ENCODE data around the gene TRIM10. TPM values are rescaled to one million over a fixed set of nuclear protein-coding genes. Genes with fewer than 3 reads are reported as not detected.

TRIM10 gene
- total and polyA plus RNA-seq, 2 experiments from 2014 or later = 0.31 TPM; not detected in 1

DNA sequence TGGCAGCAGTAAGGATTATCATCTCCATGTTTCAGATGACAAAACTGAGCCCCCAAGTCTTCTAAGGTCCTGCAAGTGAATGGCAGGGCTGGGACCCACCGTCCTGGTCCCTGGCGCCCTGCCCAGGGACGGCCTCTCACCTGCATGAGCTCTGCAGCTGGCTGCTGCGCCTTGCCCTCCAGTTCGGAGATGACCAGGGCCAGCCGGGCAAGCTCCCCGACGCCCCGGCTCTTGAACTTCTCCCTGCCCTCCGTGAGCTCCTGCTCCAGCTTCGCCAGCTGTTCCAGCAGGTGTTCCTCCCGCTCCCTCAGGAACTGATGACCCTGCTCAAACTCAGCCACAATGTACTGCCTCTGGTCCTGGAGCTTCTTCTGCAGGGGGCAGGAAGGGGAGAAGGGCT lies 35.4 kb upstream of the TRIM10 start (continued):
- TF ChIP-seq, protein P1, sequence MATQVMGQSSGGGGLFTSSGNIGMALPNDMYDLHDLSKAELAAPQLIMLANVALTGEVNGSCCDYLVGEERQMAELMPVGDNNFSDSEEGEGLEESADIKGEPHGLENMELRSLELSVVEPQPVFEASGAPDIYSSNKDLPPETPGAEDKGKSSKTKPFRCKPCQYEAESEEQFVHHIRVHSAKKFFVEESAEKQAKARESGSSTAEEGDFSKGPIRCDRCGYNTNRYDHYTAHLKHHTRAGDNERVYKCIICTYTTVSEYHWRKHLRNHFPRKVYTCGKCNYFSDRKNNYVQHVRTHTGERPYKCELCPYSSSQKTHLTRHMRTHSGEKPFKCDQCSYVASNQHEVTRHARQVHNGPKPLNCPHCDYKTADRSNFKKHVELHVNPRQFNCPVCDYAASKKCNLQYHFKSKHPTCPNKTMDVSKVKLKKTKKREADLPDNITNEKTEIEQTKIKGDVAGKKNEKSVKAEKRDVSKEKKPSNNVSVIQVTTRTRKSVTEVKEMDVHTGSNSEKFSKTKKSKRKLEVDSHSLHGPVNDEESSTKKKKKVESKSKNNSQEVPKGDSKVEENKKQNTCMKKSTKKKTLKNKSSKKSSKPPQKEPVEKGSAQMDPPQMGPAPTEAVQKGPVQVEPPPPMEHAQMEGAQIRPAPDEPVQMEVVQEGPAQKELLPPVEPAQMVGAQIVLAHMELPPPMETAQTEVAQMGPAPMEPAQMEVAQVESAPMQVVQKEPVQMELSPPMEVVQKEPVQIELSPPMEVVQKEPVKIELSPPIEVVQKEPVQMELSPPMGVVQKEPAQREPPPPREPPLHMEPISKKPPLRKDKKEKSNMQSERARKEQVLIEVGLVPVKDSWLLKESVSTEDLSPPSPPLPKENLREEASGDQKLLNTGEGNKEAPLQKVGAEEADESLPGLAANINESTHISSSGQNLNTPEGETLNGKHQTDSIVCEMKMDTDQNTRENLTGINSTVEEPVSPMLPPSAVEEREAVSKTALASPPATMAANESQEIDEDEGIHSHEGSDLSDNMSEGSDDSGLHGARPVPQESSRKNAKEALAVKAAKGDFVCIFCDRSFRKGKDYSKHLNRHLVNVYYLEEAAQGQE (IDR thresholded peaks at IDR 0.05; ENCODE audit: unreplicated experiment) = no peak

DNA sequence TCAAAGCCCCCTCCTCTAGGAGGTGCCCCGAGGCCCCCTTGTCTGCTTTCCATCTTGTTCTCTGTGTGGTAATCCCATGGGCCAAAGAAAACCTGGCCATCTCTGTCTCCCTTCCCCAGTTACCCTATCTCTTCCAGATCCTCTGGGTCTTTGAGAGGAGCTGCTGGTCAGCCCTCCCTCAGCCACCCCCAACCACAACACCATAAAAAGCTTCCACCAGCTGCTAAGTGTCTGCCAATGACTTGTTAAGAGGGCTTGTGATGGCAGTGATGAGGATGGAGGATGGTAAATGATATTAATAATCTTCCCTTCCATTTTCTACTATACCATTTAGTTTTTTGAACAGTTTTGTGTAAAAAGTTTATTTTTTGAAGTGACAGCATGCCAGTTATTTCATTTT lies 34.9 kb upstream of the TRIM10 start:
- H3K4me1 ChIP-seq (ENCODE audit: insufficient read depth) = peaks cover 2% of the 10 kb centered on the region; the same call in 1 of the 2 replicates
- no peak overlapping the region for H2AFZ ChIP-seq
- H4K20me1 ChIP-seq (replicated peaks; ENCODE audit: insufficient read depth) = peaks cover 18% of the 10 kb centered on the region
- Mint-ChIP-seq H3K4me3 (no peak overlapping the region), H3K4me1 (peaks cover 4% of the 10 kb centered on the region; the same call in 1 of the 3 replicates), H3K27me3 (ENCODE audit: insufficient read depth, low read depth, poor library complexity) (peaks cover 9% of the 10 kb centered on the region), H3K36me3 (ENCODE audit: low read depth) (peaks cover 41% of the 10 kb centered on the region), H3K27ac (no peak overlapping the region), H3K9me3 (no peaks in the 10 kb centered on the region)
- no peak overlapping the region for H3K27ac ChIP-seq (ENCODE audit: low read depth)
- peaks cover 12% of the 10 kb centered on the region for H3K36me3 ChIP-seq (ENCODE audit: insufficient read depth)
- H3K9me2 ChIP-seq (ENCODE audit: insufficient read depth) = no peaks in the 10 kb centered on the region
- H3K4me3 ChIP-seq = no peak overlapping the region
- no peak for ATAC-seq
- H3K27me3 ChIP-seq (ENCODE audit: insufficient read depth) = no peaks in the 10 kb centered on the region
- peaks cover 13% of the 10 kb centered on the region for H3K79me2 ChIP-seq (replicated peaks; ENCODE audit: insufficient read depth)
- no peak overlapping the region for H3K4me2 ChIP-seq
- no peaks in the 10 kb centered on the region for H3F3A ChIP-seq (replicated peaks; ENCODE audit: low read depth)
- no peak for DNase-seq (ENCODE audit: low spot score)
- TF ChIP-seq ZNF114 (CRISPR knock-in tag; IDR thresholded peaks at IDR 0.05) (no peak), POLR2AphosphoS5 (IDR thresholded peaks at IDR 0.05; ENCODE audit: low read depth) (no peak), CREB1 (CRISPR knock-in tag; IDR thresholded peaks at IDR 0.05; ENCODE audit: low read depth) (no peak), EZH2 (IDR thresholded peaks at IDR 0.05; ENCODE audit: low read depth, unreplicated experiment) (no peak), ZNF331 (CRISPR knock-in tag; IDR thresholded peaks at IDR 0.05; ENCODE audit: low read depth) (no peak), NANOG (IDR thresholded peaks at IDR 0.05; ENCODE audit: borderline replicate concordance) (no peak)
- TF ChIP-seq, protein P1 (IDR thresholded peaks at IDR 0.05; ENCODE audit: unreplicated experiment) = no peak
- TF ChIP-seq, protein P2, sequence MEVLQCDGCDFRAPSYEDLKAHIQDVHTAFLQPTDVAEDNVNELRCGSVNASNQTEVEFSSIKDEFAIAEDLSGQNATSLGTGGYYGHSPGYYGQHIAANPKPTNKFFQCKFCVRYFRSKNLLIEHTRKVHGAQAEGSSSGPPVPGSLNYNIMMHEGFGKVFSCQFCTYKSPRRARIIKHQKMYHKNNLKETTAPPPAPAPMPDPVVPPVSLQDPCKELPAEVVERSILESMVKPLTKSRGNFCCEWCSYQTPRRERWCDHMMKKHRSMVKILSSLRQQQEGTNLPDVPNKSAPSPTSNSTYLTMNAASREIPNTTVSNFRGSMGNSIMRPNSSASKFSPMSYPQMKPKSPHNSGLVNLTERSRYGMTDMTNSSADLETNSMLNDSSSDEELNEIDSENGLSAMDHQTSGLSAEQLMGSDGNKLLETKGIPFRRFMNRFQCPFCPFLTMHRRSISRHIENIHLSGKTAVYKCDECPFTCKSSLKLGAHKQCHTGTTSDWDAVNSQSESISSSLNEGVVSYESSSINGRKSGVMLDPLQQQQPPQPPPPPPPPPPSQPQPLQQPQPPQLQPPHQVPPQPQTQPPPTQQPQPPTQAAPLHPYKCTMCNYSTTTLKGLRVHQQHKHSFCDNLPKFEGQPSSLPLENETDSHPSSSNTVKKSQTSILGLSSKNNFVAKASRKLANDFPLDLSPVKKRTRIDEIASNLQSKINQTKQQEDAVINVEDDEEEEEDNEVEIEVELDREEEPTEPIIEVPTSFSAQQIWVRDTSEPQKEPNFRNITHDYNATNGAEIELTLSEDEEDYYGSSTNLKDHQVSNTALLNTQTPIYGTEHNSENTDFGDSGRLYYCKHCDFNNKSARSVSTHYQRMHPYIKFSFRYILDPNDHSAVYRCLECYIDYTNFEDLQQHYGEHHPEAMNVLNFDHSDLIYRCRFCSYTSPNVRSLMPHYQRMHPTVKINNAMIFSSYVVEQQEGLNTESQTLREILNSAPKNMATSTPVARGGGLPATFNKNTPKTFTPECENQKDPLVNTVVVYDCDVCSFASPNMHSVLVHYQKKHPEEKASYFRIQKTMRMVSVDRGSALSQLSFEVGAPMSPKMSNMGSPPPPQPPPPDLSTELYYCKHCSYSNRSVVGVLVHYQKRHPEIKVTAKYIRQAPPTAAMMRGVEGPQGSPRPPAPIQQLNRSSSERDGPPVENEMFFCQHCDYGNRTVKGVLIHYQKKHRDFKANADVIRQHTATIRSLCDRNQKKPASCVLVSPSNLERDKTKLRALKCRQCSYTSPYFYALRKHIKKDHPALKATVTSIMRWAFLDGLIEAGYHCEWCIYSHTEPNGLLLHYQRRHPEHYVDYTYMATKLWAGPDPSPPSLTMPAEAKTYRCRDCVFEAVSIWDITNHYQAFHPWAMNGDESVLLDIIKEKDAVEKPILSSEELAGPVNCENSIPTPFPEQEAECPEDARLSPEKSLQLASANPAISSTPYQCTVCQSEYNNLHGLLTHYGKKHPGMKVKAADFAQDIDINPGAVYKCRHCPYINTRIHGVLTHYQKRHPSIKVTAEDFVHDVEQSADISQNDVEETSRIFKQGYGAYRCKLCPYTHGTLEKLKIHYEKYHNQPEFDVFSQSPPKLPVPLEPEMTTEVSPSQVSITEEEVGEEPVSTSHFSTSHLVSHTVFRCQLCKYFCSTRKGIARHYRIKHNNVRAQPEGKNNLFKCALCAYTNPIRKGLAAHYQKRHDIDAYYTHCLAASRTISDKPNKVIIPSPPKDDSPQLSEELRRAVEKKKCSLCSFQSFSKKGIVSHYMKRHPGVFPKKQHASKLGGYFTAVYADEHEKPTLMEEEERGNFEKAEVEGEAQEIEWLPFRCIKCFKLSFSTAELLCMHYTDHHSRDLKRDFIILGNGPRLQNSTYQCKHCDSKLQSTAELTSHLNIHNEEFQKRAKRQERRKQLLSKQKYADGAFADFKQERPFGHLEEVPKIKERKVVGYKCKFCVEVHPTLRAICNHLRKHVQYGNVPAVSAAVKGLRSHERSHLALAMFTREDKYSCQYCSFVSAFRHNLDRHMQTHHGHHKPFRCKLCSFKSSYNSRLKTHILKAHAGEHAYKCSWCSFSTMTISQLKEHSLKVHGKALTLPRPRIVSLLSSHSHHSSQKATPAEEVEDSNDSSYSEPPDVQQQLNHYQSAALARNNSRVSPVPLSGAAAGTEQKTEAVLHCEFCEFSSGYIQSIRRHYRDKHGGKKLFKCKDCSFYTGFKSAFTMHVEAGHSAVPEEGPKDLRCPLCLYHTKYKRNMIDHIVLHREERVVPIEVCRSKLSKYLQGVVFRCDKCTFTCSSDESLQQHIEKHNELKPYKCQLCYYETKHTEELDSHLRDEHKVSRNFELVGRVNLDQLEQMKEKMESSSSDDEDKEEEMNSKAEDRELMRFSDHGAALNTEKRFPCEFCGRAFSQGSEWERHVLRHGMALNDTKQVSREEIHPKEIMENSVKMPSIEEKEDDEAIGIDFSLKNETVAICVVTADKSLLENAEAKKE (CRISPR knock-in tag; IDR thresholded peaks at IDR 0.05) = no peak
- TF ChIP-seq, protein P3, sequence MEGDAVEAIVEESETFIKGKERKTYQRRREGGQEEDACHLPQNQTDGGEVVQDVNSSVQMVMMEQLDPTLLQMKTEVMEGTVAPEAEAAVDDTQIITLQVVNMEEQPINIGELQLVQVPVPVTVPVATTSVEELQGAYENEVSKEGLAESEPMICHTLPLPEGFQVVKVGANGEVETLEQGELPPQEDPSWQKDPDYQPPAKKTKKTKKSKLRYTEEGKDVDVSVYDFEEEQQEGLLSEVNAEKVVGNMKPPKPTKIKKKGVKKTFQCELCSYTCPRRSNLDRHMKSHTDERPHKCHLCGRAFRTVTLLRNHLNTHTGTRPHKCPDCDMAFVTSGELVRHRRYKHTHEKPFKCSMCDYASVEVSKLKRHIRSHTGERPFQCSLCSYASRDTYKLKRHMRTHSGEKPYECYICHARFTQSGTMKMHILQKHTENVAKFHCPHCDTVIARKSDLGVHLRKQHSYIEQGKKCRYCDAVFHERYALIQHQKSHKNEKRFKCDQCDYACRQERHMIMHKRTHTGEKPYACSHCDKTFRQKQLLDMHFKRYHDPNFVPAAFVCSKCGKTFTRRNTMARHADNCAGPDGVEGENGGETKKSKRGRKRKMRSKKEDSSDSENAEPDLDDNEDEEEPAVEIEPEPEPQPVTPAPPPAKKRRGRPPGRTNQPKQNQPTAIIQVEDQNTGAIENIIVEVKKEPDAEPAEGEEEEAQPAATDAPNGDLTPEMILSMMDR (conservative IDR thresholded peaks at IDR 0.05; ENCODE audit: low read depth in 2 of 2) = no peak

All from GM23338 (cell line).